SK-N-SH (cell line): ENCODE measurements around the gene ARID1B. TPM values are rescaled to one million over a fixed set of nuclear protein-coding genes. Genes with fewer than 3 reads are reported as not detected.

Source experiments
- CTCF ChIA-PET: fragments of 300-600, 350-600 bp; formaldehyde crosslinking; extraction: SDS; loops from one replicate; lab custom pipeline; 2021; lab: Yijun Ruan, JAX
- POLR2A ChIA-PET: fragments of 350-600 bp; sonication (Branson Sonifier 250); formaldehyde crosslinking; extraction: SDS; loops from one replicate; lab custom pipeline; 2020; ENCODE audit warnings: antibody characterized with exemption, inconsistent platforms; lab: Yijun Ruan, JAX
- DNase-seq: peaks from one replicate; pipeline ENCODE4 v3.0.0; 2012
- H2AFZ ChIP-seq: fragments of 200-600 bp; sonication (generic); 2 replicates; pipeline ENCODE4 v1.8.1; 2016; ENCODE audit warnings: antibody characterized with exemption, mild to moderate bottlenecking, low read depth
- H3F3A ChIP-seq: fragments of 200-600 bp; sonication (generic); replicated peaks from 2 replicates; pipeline ENCODE3; 2016; ENCODE audit warnings: antibody characterized with exemption, mild to moderate bottlenecking; ENCODE audit not compliant: insufficient read depth
- H3K27ac ChIP-seq, 2 experiments: fragments of 200-500 bp in 1 of 2; fragments of 200-600 bp in 1 of 2; sonication (Bioruptor generic) in 1 of 2; sonication (generic), shearing (Covaris generic) in 1 of 2; 2 replicates each; pipeline versions ENCODE4 v1.5.1 to v1.6.1; 2014 to 2016; ENCODE audit warnings: low read depth in 2 of 2, inconsistent platforms in 1 of 2, low read length in 1 of 2, mild to moderate bottlenecking in 1 of 2, mixed read lengths in 1 of 2
- H3K27me3 ChIP-seq: fragments of 200-600 bp; sonication (generic), shearing (Covaris generic); 2 replicates; pipeline ENCODE4 v1.6.1; 2016; ENCODE audit warnings: mixed run types; ENCODE audit not compliant: insufficient read depth
- H3K36me3 ChIP-seq, 2 experiments: fragments of 200-500 bp in 1 of 2; fragments of 200-600 bp in 1 of 2; sonication (Bioruptor generic) in 1 of 2; sonication (generic) in 1 of 2; replicated peaks in 1 of 2; 2 replicates each; pipeline versions ENCODE3 to v1.5.1; 2014 to 2016; ENCODE audit warnings: low read length in 1 of 2, mild to moderate bottlenecking in 1 of 2; ENCODE audit not compliant: insufficient read depth in 2 of 2, control insufficient read depth in 1 of 2
- H3K4me1 ChIP-seq, 2 experiments: fragments of 200-500 bp in 1 of 2; fragments of 200-600 bp in 1 of 2; sonication (Bioruptor generic) in 1 of 2; sonication (generic), shearing (Covaris generic) in 1 of 2; 2 replicates each; pipeline versions ENCODE4 v1.5.1 to v1.6.1; 2014 to 2016; ENCODE audit warnings: low read depth in 1 of 2, low read length in 1 of 2, mixed run types in 1 of 2; ENCODE audit not compliant: insufficient read depth in 2 of 2, control insufficient read depth in 1 of 2
- H3K4me2 ChIP-seq: fragments of 200-600 bp; sonication (generic), shearing (Covaris generic); 2 replicates; pipeline ENCODE4 v1.6.1; 2017; ENCODE audit warnings: mixed run types
- H3K4me3 ChIP-seq, 2 experiments: fragments of 200-500 bp in 1 of 2; fragments of 200-600 bp in 1 of 2; sonication (Bioruptor generic) in 1 of 2; sonication (generic), shearing (Covaris generic) in 1 of 2; 2 replicates each; pipeline versions ENCODE4 v1.5.1 to v1.8.1; 2014 to 2016; ENCODE audit warnings: low read depth in 2 of 2, inconsistent platforms in 1 of 2, low read length in 1 of 2, mild to moderate bottlenecking in 1 of 2, mixed read lengths in 1 of 2, moderate library complexity in 1 of 2
- H3K79me2 ChIP-seq: fragments of 200-600 bp; sonication (generic); 2 replicates; pipeline ENCODE4 v1.8.1; 2017; ENCODE audit warnings: mild to moderate bottlenecking; ENCODE audit not compliant: insufficient read depth
- H3K9ac ChIP-seq: fragments of 200-600 bp; sonication (generic); 2 replicates; pipeline ENCODE4 v1.6.1; 2017; ENCODE audit warnings: mixed run types
- H3K9me2 ChIP-seq: fragments of 200-600 bp; sonication (generic); 2 replicates; pipeline ENCODE4 v1.6.1; 2017; ENCODE audit warnings: mixed run types
- H3K9me3 ChIP-seq: fragments of 200-600 bp; sonication (generic); 2 replicates; pipeline ENCODE4 v1.6.1; 2017; ENCODE audit warnings: mixed run types, mild to moderate bottlenecking, moderate library complexity
- H4K20me1 ChIP-seq: fragments of 200-600 bp; sonication (generic); 2 replicates; pipeline ENCODE4 v1.6.1; 2017; ENCODE audit warnings: mild to moderate bottlenecking, mixed run types; ENCODE audit not compliant: insufficient read depth
- CHD2 ChIP-seq: fragments of 150-350 bp; IDR thresholded peaks from 2 replicates; pipeline ENCODE4 v1.6.1; 2018; ENCODE audit warnings: low read length; ENCODE audit not compliant: partially characterized antibody
- CTCF ChIP-seq: fragments of 200-600 bp; sonication (generic); IDR thresholded peaks from 2 replicates; pipeline ENCODE4 v1.6.1; 2017; ENCODE audit warnings: antibody characterized with exemption, mild to moderate bottlenecking, moderate library complexity
- EP300 ChIP-seq, 2 experiments: IDR thresholded peaks; 2 replicates each; pipeline versions ENCODE4 v1.4.0 to v1.6.1; 2012; ENCODE audit warnings: borderline replicate concordance in 1 of 2, low read depth in 1 of 2, low read length in 1 of 2
- FOXJ3 ChIP-seq: sonication (generic); formaldehyde crosslinking; IDR thresholded peaks from 2 replicates; pipeline ENCODE4 v1.5.1; 2020; ENCODE audit warnings: mild to moderate bottlenecking, missing genetic modification reagents
- GABPA ChIP-seq: IDR thresholded peaks from 2 replicates; pipeline ENCODE4 v1.4.0; 2012; ENCODE audit warnings: low read depth, mild to moderate bottlenecking
- GATA2 ChIP-seq: sonication (generic); formaldehyde crosslinking; IDR thresholded peaks from 2 replicates; pipeline ENCODE4 v1.5.0; 2020; ENCODE audit warnings: mild to moderate bottlenecking, missing genetic modification reagents
- IRF3 ChIP-seq: fragments of 150-350 bp; IDR thresholded peaks from 2 replicates; pipeline ENCODE4 v1.6.1; 2016; ENCODE audit warnings: mild to moderate bottlenecking, low read depth, low read length
- MEF2A ChIP-seq: IDR thresholded peaks from 2 replicates; pipeline ENCODE4 v1.4.0; 2012; ENCODE audit warnings: low read depth, borderline replicate concordance
- MXI1 ChIP-seq: IDR thresholded peaks from 2 replicates; pipeline ENCODE4 v1.6.1; 2012; ENCODE audit warnings: mild to moderate bottlenecking, low read depth, low read length, improper control_type of control experiment
- NFIC ChIP-seq: IDR thresholded peaks from 2 replicates; pipeline ENCODE4 v1.4.0; 2012; ENCODE audit warnings: borderline replicate concordance
- NRF1 ChIP-seq: IDR thresholded peaks from 2 replicates; pipeline ENCODE4 v1.6.1; 2012; ENCODE audit warnings: low read depth, mild to moderate bottlenecking, low read length
- RAD21 ChIP-seq: IDR thresholded peaks from 2 replicates; pipeline ENCODE4 v1.6.1; 2012; ENCODE audit warnings: mild to moderate bottlenecking, low read length
- RXRA ChIP-seq: IDR thresholded peaks from 2 replicates; pipeline ENCODE4 v1.4.0; 2012; ENCODE audit warnings: low read depth, mild to moderate bottlenecking, borderline replicate concordance
- SIN3A ChIP-seq: IDR thresholded peaks from 2 replicates; pipeline ENCODE4 v1.6.1; 2012; ENCODE audit warnings: low read depth, mild to moderate bottlenecking, low read length, moderate library complexity, borderline replicate concordance
- SMC3 ChIP-seq: IDR thresholded peaks from 2 replicates; pipeline ENCODE4 v1.6.1; 2012; ENCODE audit warnings: low read depth, low read length, improper control_type of control experiment
- TEAD4 ChIP-seq: IDR thresholded peaks from 2 replicates; pipeline ENCODE4 v1.4.0; 2012; ENCODE audit warnings: mild to moderate bottlenecking, borderline replicate concordance; ENCODE audit not compliant: insufficient read depth
- WGBS: methylation state at CpG from one replicate; pipeline ENCODE4 v1.1.6; 2017; ENCODE audit warnings: low lambda C conversion rate; 5-methylcytosine and 5-hydroxymethylcytosine counted together
- polyA plus RNA-seq, 3 experiments: library from polyadenylated mRNA; depleted of rRNA; stranded (reverse); fragments of >200 nt; gene quantifications; 2 replicates each; pipeline ENCODE4 v1.2.3, GENCODE V29; 2012
- TF ChIP-seq, protein P1 (sequence below): IDR thresholded peaks from 2 replicates; pipeline ENCODE4 v1.6.1; 2012; ENCODE audit warnings: mild to moderate bottlenecking, low read depth, low read length, moderate library complexity
- TF ChIP-seq, protein P2 (sequence below): IDR thresholded peaks from 2 replicates; pipeline ENCODE4 v1.4.0; 2012; ENCODE audit warnings: low read depth, borderline replicate concordance
- TF ChIP-seq, protein P3 (sequence below): fragments of 150-350 bp; IDR thresholded peaks from 2 replicates; pipeline ENCODE4 v1.6.1; 2017; ENCODE audit warnings: antibody characterized with exemption, low read length, low read depth, borderline replicate concordance

Gene ARID1B
- polyA plus RNA-seq, 1 of the 3 experiments (the other 2 are of a cell fraction), result 13.6 TPM

GRCh38 chr6:157092736-157093135 lies 315.6 kb downstream of the ARID1B start:
- no peak overlapping the region for H3K9ac ChIP-seq
- DNase-seq, result no peak
- ChIA-PET CTCF (no interaction called here), POLR2A (no interaction called here)
- no peaks in the 10 kb centered on the region for H3K9me2 ChIP-seq
- no peaks in the 10 kb centered on the region for H4K20me1 ChIP-seq
- peaks cover 8% of the 10 kb centered on the region for H3K79me2 ChIP-seq
- no peaks in the 10 kb centered on the region for H3F3A ChIP-seq
- no peak overlapping the region for H3K4me3 ChIP-seq
- no peak overlapping the region for H3K27ac ChIP-seq
- peaks cover 17 to 28% of the 10 kb centered on the region in 2 experiments; a peak in 3 of 4 replicates for H3K4me1 ChIP-seq
- no peak overlapping the region for H2AFZ ChIP-seq
- TF ChIP-seq FOXJ3, result no peak
- TF ChIP-seq SIN3A, result no peak
- TF ChIP-seq, protein P1, sequence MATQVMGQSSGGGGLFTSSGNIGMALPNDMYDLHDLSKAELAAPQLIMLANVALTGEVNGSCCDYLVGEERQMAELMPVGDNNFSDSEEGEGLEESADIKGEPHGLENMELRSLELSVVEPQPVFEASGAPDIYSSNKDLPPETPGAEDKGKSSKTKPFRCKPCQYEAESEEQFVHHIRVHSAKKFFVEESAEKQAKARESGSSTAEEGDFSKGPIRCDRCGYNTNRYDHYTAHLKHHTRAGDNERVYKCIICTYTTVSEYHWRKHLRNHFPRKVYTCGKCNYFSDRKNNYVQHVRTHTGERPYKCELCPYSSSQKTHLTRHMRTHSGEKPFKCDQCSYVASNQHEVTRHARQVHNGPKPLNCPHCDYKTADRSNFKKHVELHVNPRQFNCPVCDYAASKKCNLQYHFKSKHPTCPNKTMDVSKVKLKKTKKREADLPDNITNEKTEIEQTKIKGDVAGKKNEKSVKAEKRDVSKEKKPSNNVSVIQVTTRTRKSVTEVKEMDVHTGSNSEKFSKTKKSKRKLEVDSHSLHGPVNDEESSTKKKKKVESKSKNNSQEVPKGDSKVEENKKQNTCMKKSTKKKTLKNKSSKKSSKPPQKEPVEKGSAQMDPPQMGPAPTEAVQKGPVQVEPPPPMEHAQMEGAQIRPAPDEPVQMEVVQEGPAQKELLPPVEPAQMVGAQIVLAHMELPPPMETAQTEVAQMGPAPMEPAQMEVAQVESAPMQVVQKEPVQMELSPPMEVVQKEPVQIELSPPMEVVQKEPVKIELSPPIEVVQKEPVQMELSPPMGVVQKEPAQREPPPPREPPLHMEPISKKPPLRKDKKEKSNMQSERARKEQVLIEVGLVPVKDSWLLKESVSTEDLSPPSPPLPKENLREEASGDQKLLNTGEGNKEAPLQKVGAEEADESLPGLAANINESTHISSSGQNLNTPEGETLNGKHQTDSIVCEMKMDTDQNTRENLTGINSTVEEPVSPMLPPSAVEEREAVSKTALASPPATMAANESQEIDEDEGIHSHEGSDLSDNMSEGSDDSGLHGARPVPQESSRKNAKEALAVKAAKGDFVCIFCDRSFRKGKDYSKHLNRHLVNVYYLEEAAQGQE, result no peak
- H3K4me2 ChIP-seq, result no peak overlapping the region
- H3K36me3 ChIP-seq, result peaks cover 0 to 13% of the 10 kb centered on the region in 2 experiments
- no peaks in the 10 kb centered on the region for H3K9me3 ChIP-seq
- no peaks in the 10 kb centered on the region for H3K27me3 ChIP-seq
- 94% methylated on average over 6 of the region's 6 CpGs for WGBS

DNA sequence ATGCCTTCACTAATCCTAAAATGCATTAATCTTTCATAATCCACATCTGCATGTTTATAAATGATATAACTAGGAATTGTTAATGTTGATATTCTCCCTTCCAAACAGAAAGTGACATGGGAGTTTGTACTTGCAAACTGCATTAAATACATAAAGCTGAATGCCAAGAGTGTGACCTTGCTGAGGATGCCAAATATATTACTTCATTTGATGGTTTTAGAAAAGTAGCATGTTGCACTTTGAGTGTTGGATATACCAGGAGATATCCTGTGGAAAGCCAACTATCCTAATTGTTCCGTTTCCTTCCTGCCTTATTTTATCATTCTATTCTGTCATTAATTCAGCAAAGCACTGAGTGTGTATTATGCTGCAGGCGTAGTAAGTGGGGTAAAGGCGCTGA lies 316.4 kb downstream of the ARID1B start:
- no peaks in the 10 kb centered on the region for H3K9me2 ChIP-seq
- POLR2A ChIA-PET, result no interaction called here
- H3K79me2 ChIP-seq, result peaks cover 8% of the 10 kb centered on the region
- no peak for DNase-seq
- no peak overlapping the region for H3K4me2 ChIP-seq
- H3K9me3 ChIP-seq, result no peaks in the 10 kb centered on the region
- H3K27me3 ChIP-seq, result no peaks in the 10 kb centered on the region
- CTCF ChIA-PET, result interaction anchor here (1.4 kb wide), 1 partner anchor 181 kb away, joined by 4 read pairs; no protein-coding TSS in a partner anchor
- H3K36me3 ChIP-seq, result peaks cover 0 to 18% of the 10 kb centered on the region in 2 experiments
- no peaks in the 10 kb centered on the region for H4K20me1 ChIP-seq
- peaks cover 17 to 25% of the 10 kb centered on the region in 2 experiments; a peak in 3 of 4 replicates for H3K4me1 ChIP-seq
- no peak overlapping the region for H3K4me3 ChIP-seq
- no peak overlapping the region for H3K9ac ChIP-seq
- no peak overlapping the region for H3K27ac ChIP-seq
- no peak overlapping the region for H2AFZ ChIP-seq
- WGBS, result 100% methylated on average over 3 of the region's 3 CpGs
- H3F3A ChIP-seq, result no peaks in the 10 kb centered on the region
- TF ChIP-seq RXRA (no peak), RAD21 (no peak), CHD2 (no peak), IRF3 (no peak), SMC3 (no peak), NRF1 (no peak), MEF2A (no peak), EP300 (IDR thresholded peaks at IDR 0.05; ENCODE audit: borderline replicate concordance in 1 of 2, low read depth in 1 of 2, low read length in 1 of 2) (no peak), NFIC (no peak), MXI1 (no peak), GABPA (no peak), GATA2 (no peak), CTCF (no peak), TEAD4 (no peak)
- TF ChIP-seq, protein P2, sequence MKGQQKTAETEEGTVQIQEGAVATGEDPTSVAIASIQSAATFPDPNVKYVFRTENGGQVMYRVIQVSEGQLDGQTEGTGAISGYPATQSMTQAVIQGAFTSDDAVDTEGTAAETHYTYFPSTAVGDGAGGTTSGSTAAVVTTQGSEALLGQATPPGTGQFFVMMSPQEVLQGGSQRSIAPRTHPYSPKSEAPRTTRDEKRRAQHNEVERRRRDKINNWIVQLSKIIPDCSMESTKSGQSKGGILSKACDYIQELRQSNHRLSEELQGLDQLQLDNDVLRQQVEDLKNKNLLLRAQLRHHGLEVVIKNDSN, result no peak
- TF ChIP-seq, protein P3, sequence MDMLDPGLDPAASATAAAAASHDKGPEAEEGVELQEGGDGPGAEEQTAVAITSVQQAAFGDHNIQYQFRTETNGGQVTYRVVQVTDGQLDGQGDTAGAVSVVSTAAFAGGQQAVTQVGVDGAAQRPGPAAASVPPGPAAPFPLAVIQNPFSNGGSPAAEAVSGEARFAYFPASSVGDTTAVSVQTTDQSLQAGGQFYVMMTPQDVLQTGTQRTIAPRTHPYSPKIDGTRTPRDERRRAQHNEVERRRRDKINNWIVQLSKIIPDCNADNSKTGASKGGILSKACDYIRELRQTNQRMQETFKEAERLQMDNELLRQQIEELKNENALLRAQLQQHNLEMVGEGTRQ, result no peak
